ENCODE results near the gene LHX2.

DNA sequence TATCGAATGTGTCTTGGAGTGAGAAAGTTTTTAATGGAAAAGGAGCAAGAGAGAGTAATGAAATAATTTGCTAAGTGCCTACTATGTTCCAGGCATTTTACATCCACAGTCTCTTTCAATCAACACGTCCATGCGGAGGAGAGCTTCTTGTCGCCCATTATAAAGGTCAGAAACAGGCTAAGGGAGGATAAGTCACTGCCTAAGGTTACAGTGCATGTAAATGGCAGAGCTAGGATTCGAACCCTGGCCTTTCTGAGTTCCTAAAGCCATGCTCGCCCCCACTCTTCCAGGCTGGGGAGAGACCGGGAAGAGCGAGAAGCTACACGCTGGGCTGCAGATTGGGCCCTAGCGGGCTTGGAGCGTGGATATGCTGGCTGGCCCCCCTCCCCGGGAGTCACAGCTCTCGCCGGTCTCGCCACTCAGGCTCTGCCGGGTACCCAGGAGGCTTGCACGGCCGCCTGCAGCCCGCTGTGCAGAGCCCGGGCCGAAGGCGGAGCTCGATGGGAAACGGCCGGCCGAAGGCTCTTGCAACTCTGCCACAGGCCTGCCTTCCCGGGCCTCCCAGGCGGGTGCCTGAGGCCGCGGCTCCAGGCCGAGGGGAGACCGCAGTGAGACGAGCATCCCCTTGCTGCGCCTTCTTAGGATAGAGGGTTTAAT, 775 bp upstream of the LHX2 start:
- TF ChIP-seq YY1 (IDR thresholded peaks at IDR 0.05; ENCODE audit: low read depth): no peak
- TF ChIP-seq EP300 (IDR thresholded peaks at IDR 0.05; ENCODE audit: borderline replicate concordance): no peak
